Activated naive CD4-positive, alpha-beta T cell treated with anti-CD3 and anti-CD28 coated beads for 36 hours (primary cell): ENCODE measurements around the gene PDE3A. TPM values are rescaled to one million over a fixed set of nuclear protein-coding genes. Genes with fewer than 3 reads are reported as not detected.

Experiments used
- CTCF ChIA-PET: fragments of 350-600 bp; sonication (Branson Sonifier 250); formaldehyde crosslinking; loops from one replicate; lab custom pipeline; 2021; ENCODE audit warnings: antibody characterized with exemption; lab: Charles Lee
- DNase-seq: peaks from one replicate; pipeline ENCODE4 v3.0.0-alpha.2; 2020
- H3K27ac Mint-ChIP-seq: one replicate; pipeline ENCODE4 v1.8.0; 2021; ENCODE audit warnings: mild to moderate bottlenecking, mixed read lengths
- H3K27me3 Mint-ChIP-seq: one replicate; pipeline ENCODE4 v1.8.0; 2021; ENCODE audit warnings: low read depth, mixed read lengths
- H3K36me3 Mint-ChIP-seq: one replicate; pipeline ENCODE4 v1.8.0; 2021; ENCODE audit warnings: low read depth, mixed read lengths
- H3K4me1 Mint-ChIP-seq: one replicate; pipeline ENCODE4 v1.8.0; 2021; ENCODE audit warnings: low read depth, mixed read lengths
- H3K4me3 Mint-ChIP-seq: one replicate; pipeline ENCODE4 v1.8.0; 2021; ENCODE audit warnings: mild to moderate bottlenecking, moderate library complexity, mixed read lengths
- H3K9me3 Mint-ChIP-seq: one replicate; pipeline ENCODE4 v1.8.0; 2021; ENCODE audit warnings: mixed read lengths
- intact Hi-C: fragments of 100-400 bp; cut with micrococcal nuclease; formaldehyde crosslinking; loops from one replicate; pipeline ENCODE4 v1.15.1; 2023
- total RNA-seq, 2 experiments: library from RNA; stranded (reverse); gene quantifications; one replicate each; pipeline ENCODE4 v1.2.3, GENCODE V29; 2021

Gene PDE3A
- total RNA-seq, 2 experiments from 2014 or later = not detected

- CTCF ChIA-PET = interaction anchor here (0.6 kb wide), 1 partner anchor 315 kb away, joined by 7 read pairs; no protein-coding TSS in a partner anchor
- DNase-seq = no peak
- Mint-ChIP-seq H3K27ac (no peak overlapping the region), H3K27me3 (peaks cover 1% of the 10 kb centered on the region), H3K36me3 (no peaks in the 10 kb centered on the region), H3K4me3 (no peak overlapping the region), H3K4me1 (no peaks in the 10 kb centered on the region), H3K9me3 (no peaks in the 10 kb centered on the region)
- intact Hi-C loops = no loop called here
These were observed 144.9 kb downstream of the PDE3A start for GRCh38 chr12:20513189-20513588.

DNA sequence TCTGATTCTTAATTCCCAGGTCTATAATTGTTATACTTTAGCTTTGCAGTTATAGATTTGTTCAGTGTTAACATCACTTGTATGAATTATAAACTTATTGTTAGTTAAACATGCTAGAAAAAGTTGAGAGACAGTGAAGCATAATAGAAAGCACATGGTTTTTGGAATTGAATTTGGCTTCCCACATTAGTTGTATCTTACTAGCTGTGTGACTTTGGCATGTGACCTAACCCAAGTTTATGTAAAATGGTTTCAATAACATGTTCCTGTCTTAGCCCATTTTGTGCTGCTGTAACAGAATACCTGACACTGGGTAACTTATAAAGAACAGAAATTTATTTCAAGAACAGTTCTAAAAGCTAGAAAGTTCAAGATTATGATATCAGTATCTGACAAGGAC, 146.3 kb downstream of the PDE3A start:
- no peak overlapping the region for H3K27ac Mint-ChIP-seq
- CTCF ChIA-PET = no interaction called here
- intact Hi-C loops = no loop called here

GRCh38 chr12:20520532-20520931, 152.2 kb downstream of the PDE3A start:
- H3K4me1 Mint-ChIP-seq = no peaks in the 10 kb centered on the region
- H3K27me3 Mint-ChIP-seq = no peaks in the 10 kb centered on the region
- no peak for DNase-seq
- no peaks in the 10 kb centered on the region for H3K36me3 Mint-ChIP-seq
- intact Hi-C loops = no loop called here
- CTCF ChIA-PET = no interaction called here
- no peak overlapping the region for H3K4me3 Mint-ChIP-seq
- H3K9me3 Mint-ChIP-seq = no peaks in the 10 kb centered on the region
- H3K27ac Mint-ChIP-seq = no peak overlapping the region

More for the DNA sequence above, 146.3 kb downstream of the PDE3A start:
- Mint-ChIP-seq H3K4me3 (no peak overlapping the region), H3K27me3 (peaks cover 1% of the 10 kb centered on the region), H3K9me3 (no peaks in the 10 kb centered on the region), H3K36me3 (no peaks in the 10 kb centered on the region), H3K4me1 (no peaks in the 10 kb centered on the region)
- no peak for DNase-seq

- intact Hi-C loops = no loop called here
These were observed 155.3 kb downstream of the PDE3A start for GRCh38 chr12:20523658-20524057.

GRCh38 chr12:20524113-20524512, 155.8 kb downstream of the PDE3A start:
- no peaks in the 10 kb centered on the region for H3K27me3 Mint-ChIP-seq
- CTCF ChIA-PET = interaction anchor here (1.0 kb wide), 1 partner anchor 426 kb away, joined by 3 read pairs; no protein-coding TSS in a partner anchor
- no peak for DNase-seq
- no peak overlapping the region for H3K27ac Mint-ChIP-seq
- intact Hi-C loops = no loop called here
- H3K4me3 Mint-ChIP-seq = no peak overlapping the region
- no peaks in the 10 kb centered on the region for H3K4me1 Mint-ChIP-seq
- H3K36me3 Mint-ChIP-seq = no peaks in the 10 kb centered on the region
- no peaks in the 10 kb centered on the region for H3K9me3 Mint-ChIP-seq

More at GRCh38 chr12:20523658-20524057, 155.3 kb downstream of the PDE3A start:
- Mint-ChIP-seq H3K27me3 (no peaks in the 10 kb centered on the region), H3K36me3 (no peaks in the 10 kb centered on the region), H3K9me3 (no peaks in the 10 kb centered on the region), H3K4me3 (no peak overlapping the region), H3K27ac (no peak overlapping the region), H3K4me1 (no peaks in the 10 kb centered on the region)
- DNase-seq = no peak
- CTCF ChIA-PET = no interaction called here

DNA sequence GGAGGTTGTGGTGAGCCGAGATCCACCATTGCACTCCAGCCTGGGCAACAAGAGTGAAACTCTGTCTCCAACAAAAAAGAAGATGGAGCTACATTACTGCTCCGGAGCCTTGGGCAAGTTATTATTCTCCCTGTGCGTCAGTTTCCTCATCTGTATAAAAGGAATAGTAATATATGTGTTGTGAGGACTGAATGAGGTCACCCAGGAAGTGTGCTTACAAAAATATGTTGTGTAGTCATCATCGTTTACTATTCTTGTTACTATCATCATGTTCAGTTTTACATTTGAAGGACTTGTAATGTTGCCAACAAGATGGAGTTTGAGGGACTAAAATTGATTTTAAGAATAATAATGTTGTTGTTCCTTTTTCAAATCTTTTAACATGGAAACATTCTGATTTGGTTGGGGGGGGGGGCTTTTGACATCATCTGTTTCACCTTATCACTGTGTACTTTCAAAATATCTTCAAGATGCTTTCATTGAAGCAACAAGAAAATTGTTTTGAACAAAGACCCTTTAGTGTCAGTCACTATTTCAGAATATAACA, 156.8 kb downstream of the PDE3A start:
- Mint-ChIP-seq H3K27ac (no peak overlapping the region), H3K4me3 (no peak overlapping the region), H3K4me1 (no peaks in the 10 kb centered on the region), H3K36me3 (no peaks in the 10 kb centered on the region), H3K9me3 (no peaks in the 10 kb centered on the region), H3K27me3 (no peaks in the 10 kb centered on the region)
- CTCF ChIA-PET = interaction anchor here (1.0 kb wide), 1 partner anchor 425 kb away, joined by 3 read pairs; no protein-coding TSS in a partner anchor
- DNase-seq = no peak
- intact Hi-C loops = no loop called here

DNA sequence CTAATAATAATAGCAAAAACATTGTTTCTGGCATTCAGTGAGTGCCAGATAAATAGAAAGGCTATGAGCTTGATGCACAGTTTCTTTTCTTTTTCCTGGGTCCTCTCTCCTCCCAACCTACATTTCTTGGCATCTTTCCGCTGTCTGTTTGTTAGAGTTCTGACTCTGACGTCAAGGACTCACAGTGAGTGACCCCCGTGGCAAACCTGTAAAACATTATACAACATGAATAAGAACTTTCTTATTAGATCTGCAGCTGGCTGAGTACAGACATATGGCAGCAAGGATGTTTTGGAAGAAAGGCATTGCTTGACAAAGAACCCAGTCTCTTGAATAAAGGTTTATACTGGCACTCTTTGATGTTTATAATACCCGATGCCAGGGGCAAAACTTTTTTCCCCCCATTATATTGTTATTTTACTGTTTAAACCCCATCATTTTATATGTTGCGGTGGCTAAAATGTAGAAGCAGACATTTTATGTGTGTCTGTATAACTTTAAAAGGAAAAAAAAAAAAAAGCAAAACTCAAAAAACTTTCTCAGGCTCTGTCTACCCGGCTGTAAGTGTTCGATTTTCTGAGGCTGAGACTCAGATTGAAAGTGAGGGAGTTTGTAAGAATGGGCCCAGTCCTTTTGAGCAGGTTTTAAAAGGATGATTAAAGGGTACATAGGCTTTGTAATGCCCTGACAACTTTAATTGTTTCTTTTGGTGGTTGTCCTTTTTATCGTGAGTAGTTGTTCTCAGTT, 159.3 kb downstream of the PDE3A start:
- intact Hi-C loops = no loop called here
- Mint-ChIP-seq H3K36me3 (no peaks in the 10 kb centered on the region), H3K27me3 (no peaks in the 10 kb centered on the region), H3K4me1 (no peaks in the 10 kb centered on the region), H3K4me3 (no peak overlapping the region), H3K27ac (no peak overlapping the region), H3K9me3 (no peaks in the 10 kb centered on the region)
- DNase-seq = no peak
- CTCF ChIA-PET = no interaction called here

- CTCF ChIA-PET = no interaction called here
- no peaks in the 10 kb centered on the region for H3K36me3 Mint-ChIP-seq
- no peaks in the 10 kb centered on the region for H3K4me1 Mint-ChIP-seq
- intact Hi-C loops = no loop called here
- no peaks in the 10 kb centered on the region for H3K27me3 Mint-ChIP-seq
- no peak for DNase-seq
- H3K27ac Mint-ChIP-seq = no peak overlapping the region
- H3K4me3 Mint-ChIP-seq = no peak overlapping the region
- peaks cover 1% of the 10 kb centered on the region for H3K9me3 Mint-ChIP-seq
These were observed 159.9 kb downstream of the PDE3A start for GRCh38 chr12:20528208-20528607.

- no peaks in the 10 kb centered on the region for H3K4me1 Mint-ChIP-seq
- no peak overlapping the region for H3K4me3 Mint-ChIP-seq
- intact Hi-C loops = no loop called here
- no peaks in the 10 kb centered on the region for H3K36me3 Mint-ChIP-seq
- CTCF ChIA-PET = no interaction called here
- H3K27ac Mint-ChIP-seq = no peak overlapping the region
- no peaks in the 10 kb centered on the region for H3K27me3 Mint-ChIP-seq
- H3K9me3 Mint-ChIP-seq = peaks cover 3% of the 10 kb centered on the region
- no peak for DNase-seq
These were observed 177.9 kb downstream of the PDE3A start for GRCh38 chr12:20546267-20546666.

DNA sequence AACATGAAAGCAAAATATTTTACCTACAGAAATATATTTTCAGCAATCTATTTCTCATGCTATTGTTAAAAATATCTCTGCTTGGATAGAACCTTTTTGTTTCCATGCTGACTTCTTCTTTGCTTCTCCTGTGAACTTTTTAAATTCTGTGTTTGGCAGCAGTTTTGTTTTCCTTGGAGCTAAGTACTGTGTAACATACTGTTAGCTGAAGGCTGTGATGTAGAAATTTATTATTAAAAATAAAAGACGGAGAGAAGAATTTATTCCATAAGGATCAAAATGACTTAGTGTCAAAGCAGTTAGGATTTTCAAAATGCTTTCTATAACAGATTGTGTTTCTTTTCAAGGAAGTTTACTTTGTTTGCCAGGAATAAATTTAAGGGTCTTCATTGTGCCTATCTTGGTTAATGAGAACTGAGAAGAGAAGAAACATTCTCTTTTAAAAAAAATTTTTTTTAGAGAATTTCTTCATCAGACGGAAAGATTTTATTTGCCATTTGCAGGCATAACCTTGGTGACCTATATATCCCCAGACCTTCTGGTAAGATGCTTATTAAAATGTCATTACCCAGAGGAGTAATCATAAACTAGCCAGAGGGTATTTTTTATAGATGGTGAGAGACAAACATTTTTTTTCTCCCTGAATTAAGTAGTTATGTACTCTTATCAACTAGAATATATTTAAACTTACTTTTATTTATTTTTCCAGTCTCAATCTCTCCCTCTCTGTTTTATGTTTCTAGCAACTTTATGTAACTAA, 179.7 kb downstream of the PDE3A start:
- intact Hi-C loops = no loop called here
- Mint-ChIP-seq H3K27me3 (no peaks in the 10 kb centered on the region), H3K4me3 (no peak overlapping the region), H3K4me1 (no peaks in the 10 kb centered on the region), H3K36me3 (no peaks in the 10 kb centered on the region), H3K9me3 (peaks cover 3% of the 10 kb centered on the region), H3K27ac (no peak overlapping the region)
- CTCF ChIA-PET = no interaction called here
- no peak for DNase-seq

GRCh38 chr12:20548611-20549010, 180.3 kb downstream of the PDE3A start:
- Mint-ChIP-seq H3K4me3 (no peak overlapping the region), H3K27me3 (no peaks in the 10 kb centered on the region), H3K9me3 (peaks cover 3% of the 10 kb centered on the region), H3K27ac (no peak overlapping the region), H3K4me1 (no peaks in the 10 kb centered on the region), H3K36me3 (no peaks in the 10 kb centered on the region)
- CTCF ChIA-PET = no interaction called here
- intact Hi-C loops = no loop called here
- no peak for DNase-seq

DNA sequence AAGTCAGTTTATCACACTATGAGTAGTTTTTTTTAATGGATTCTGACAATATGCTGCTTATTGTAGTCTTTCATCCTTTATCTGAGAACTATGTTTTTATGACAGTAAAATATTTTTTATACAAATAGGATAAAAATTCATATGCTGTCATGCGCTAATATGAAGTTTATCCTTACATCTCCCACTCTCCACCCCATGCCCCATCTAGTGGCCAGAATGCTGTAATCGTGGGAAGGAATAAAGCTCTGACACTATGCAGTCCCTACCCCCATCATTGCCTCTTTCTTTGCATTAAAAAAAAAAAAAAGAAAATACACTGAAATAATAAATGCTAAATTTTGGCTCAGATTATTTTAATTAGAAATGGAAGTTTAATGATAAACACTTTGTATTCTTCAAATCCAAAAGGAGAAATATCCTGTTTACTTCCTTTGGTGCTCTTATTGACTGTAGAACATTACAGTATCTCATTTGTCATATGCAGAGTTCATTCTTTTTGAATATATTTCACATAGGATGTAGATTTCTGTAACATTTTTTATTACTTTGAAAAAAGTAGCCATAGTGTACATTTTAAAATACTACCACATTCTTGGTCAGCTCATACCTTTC, 180.9 kb downstream of the PDE3A start:
- Mint-ChIP-seq H3K36me3 (no peaks in the 10 kb centered on the region), H3K4me3 (no peak overlapping the region), H3K27ac (no peak overlapping the region), H3K9me3 (peaks cover 3% of the 10 kb centered on the region), H3K27me3 (no peaks in the 10 kb centered on the region), H3K4me1 (no peaks in the 10 kb centered on the region)
- CTCF ChIA-PET = interaction anchor here (0.7 kb wide), 1 partner anchor 78 kb away, joined by 3 read pairs; no protein-coding TSS in a partner anchor
- intact Hi-C loops = no loop called here
- no peak for DNase-seq
